VCaP (cell line): Measurements from ENCODE around the gene LBHD1.

Experiments used
- H3K27ac ChIP-seq: fragments of 450-650 bp; 2 replicates; pipeline ENCODE4 v1.5.1; 2017
- TF ChIP-seq, protein P1 (sequence below): fragments of 450-650 bp; conservative IDR thresholded peaks from 2 replicates; pipeline ENCODE4 v1.5.1; 2017; ENCODE audit warnings: mild to moderate bottlenecking, moderate library complexity

LBHD1 gene

DNA sequence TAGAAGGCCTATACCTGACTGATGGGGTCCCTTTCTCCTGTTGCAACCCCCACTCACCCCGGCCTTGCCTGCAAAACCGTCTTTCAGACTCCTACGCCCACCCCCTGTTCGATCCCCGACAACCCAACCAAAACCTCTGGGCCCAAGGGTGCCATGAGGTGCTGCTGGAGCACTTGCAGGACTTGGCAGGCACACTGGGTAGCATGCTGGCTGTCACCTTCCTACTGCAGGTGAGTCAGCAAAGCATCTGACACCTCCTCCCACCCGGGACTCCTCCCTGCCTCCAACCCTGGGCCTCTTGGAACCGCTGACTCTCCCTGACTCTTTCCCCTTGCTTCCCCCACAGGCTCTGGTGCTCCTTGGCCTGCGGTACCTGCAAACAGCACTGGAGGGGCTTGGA lies 57.8 kb downstream of the LBHD1 start:
- TF ChIP-seq, protein P1, sequence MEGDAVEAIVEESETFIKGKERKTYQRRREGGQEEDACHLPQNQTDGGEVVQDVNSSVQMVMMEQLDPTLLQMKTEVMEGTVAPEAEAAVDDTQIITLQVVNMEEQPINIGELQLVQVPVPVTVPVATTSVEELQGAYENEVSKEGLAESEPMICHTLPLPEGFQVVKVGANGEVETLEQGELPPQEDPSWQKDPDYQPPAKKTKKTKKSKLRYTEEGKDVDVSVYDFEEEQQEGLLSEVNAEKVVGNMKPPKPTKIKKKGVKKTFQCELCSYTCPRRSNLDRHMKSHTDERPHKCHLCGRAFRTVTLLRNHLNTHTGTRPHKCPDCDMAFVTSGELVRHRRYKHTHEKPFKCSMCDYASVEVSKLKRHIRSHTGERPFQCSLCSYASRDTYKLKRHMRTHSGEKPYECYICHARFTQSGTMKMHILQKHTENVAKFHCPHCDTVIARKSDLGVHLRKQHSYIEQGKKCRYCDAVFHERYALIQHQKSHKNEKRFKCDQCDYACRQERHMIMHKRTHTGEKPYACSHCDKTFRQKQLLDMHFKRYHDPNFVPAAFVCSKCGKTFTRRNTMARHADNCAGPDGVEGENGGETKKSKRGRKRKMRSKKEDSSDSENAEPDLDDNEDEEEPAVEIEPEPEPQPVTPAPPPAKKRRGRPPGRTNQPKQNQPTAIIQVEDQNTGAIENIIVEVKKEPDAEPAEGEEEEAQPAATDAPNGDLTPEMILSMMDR = no peak
- H3K27ac ChIP-seq = peak overlapping the region; percentile 87

DNA sequence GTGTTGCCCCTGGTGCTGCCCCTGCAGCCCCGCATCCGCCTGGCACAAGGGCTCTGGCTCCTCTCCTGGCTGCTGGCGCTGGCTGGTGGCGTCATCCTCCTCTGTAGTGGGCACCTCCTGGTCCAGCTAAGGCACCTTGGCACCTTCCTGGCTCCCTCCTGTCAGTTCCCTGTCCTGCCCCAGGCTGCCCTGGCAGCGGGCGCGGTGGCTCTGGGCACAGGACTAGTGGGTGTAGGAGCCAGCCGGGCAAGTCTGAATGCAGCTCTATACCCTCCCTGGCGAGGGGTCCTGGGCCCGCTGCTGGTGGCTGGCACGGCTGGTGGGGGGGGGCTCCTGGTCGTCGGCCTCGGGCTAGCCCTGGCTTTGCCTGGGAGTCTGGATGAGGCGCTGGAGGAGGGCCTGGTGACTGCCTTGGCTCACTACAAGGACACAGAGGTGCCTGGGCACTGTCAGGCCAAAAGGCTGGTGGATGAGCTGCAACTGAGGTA lies 58.7 kb downstream of the LBHD1 start:
- TF ChIP-seq, protein P1 = no peak
- H3K27ac ChIP-seq = peak overlapping the region; percentile 87
